SU-DHL-6 (cell line): ENCODE measurements around the gene KYNU.

Experiments
- H2AFZ ChIP-seq: fragments of 200-600 bp; sonication (generic); 2 replicates; pipeline ENCODE4 v1.6.1; 2014; ENCODE audit warnings: low read depth, mild to moderate bottlenecking, moderate library complexity, mixed read lengths, antibody characterized with exemption, low read length; ENCODE audit not compliant: severe bottlenecking
- H3F3A ChIP-seq: fragments of 200-600 bp; shearing (Covaris generic); 2 replicates; pipeline ENCODE4 v1.6.0; 2016; ENCODE audit warnings: antibody characterized with exemption, mild to moderate bottlenecking; ENCODE audit not compliant: insufficient read depth
- H3K27ac ChIP-seq: fragments of 200-600 bp; sonication (generic); 2 replicates; pipeline ENCODE4 v1.5.1; 2016; ENCODE audit warnings: low read depth, mild to moderate bottlenecking, low read length, moderate library complexity, mixed read lengths
- H3K27me3 ChIP-seq: fragments of 200-600 bp; sonication (generic), shearing (Covaris generic); 2 replicates; pipeline ENCODE4 v1.6.0; 2014; ENCODE audit warnings: mild to moderate bottlenecking, low read length
- H3K36me3 ChIP-seq: fragments of 200-600 bp; sonication (generic); 2 replicates; pipeline ENCODE4 v1.6.1; 2014; ENCODE audit warnings: mild to moderate bottlenecking, low read length, mixed read lengths
- H3K4me2 ChIP-seq: fragments of 300-600, 200-600 bp; shearing (Covaris generic), sonication (generic); 2 replicates; pipeline ENCODE4 v1.6.0; 2014; ENCODE audit warnings: low read length, low read depth, mild to moderate bottlenecking; ENCODE audit not compliant: poor library complexity, severe bottlenecking
- H3K4me3 ChIP-seq: fragments of 200-600 bp; sonication (generic); 2 replicates; pipeline ENCODE4 v1.5.1; 2014; ENCODE audit warnings: antibody characterized with exemption, low read length, mild to moderate bottlenecking, mixed read lengths; ENCODE audit not compliant: insufficient read depth, poor library complexity, severe bottlenecking
- H3K79me2 ChIP-seq: fragments of 200-600 bp; sonication (generic); 2 replicates; pipeline ENCODE4 v1.6.1; 2014; ENCODE audit warnings: mild to moderate bottlenecking, low read length, moderate library complexity; ENCODE audit not compliant: insufficient read depth
- H3K9ac ChIP-seq: fragments of 200-600 bp; sonication (generic); 2 replicates; pipeline ENCODE4 v1.7.0; 2014; ENCODE audit warnings: mild to moderate bottlenecking, low read length
- H3K9me2 ChIP-seq: fragments of 200-600 bp; sonication (generic); replicated peaks from 2 replicates; pipeline ENCODE4 v1.6.1; 2014; ENCODE audit warnings: low read length; ENCODE audit not compliant: insufficient read depth
- H3K9me3 ChIP-seq: fragments of 200-600 bp; sonication (generic); 2 replicates; pipeline ENCODE4 v1.6.1; 2014; ENCODE audit warnings: low read length, mixed read lengths; ENCODE audit not compliant: insufficient read depth
- H4K20me1 ChIP-seq: fragments of 200-600 bp; sonication (generic); 2 replicates; pipeline ENCODE4 v1.6.1; 2014; ENCODE audit warnings: low read depth, mild to moderate bottlenecking, antibody characterized with exemption, low read length, moderate library complexity, mixed read lengths
- CTCF ChIP-seq: fragments of 200-600 bp; sonication (generic); IDR thresholded peaks from one replicate; pipeline ENCODE4 v1.5.1; 2017; ENCODE audit warnings: antibody characterized with exemption, mild to moderate bottlenecking, low read length, moderate library complexity; ENCODE audit not compliant: insufficient read depth, poor library complexity, severe bottlenecking
- EZH2phosphoT487 ChIP-seq: fragments of 200-600 bp; sonication (generic), shearing (Covaris generic); conservative IDR thresholded peaks from 2 replicates; pipeline ENCODE4 v1.6.1; 2018; ENCODE audit warnings: mild to moderate bottlenecking, antibody characterized with exemption, low read length, moderate library complexity, mixed read lengths

Gene KYNU

GRCh38 chr2:142936629-142937028 is 59.2 kb downstream of the KYNU start:
- H3K9me2 ChIP-seq = no peaks in the 10 kb centered on the region
- H3K27me3 ChIP-seq = no peaks in the 10 kb centered on the region
- H3K4me2 ChIP-seq = no peak overlapping the region
- TF ChIP-seq CTCF (no peak), EZH2phosphoT487 (no peak)
- H3K27ac ChIP-seq = no peak overlapping the region
- no peaks in the 10 kb centered on the region for H3F3A ChIP-seq
- no peak overlapping the region for H2AFZ ChIP-seq
- no peak overlapping the region for H3K4me3 ChIP-seq
- no peaks in the 10 kb centered on the region for H4K20me1 ChIP-seq
- no peak overlapping the region for H3K9ac ChIP-seq
- H3K9me3 ChIP-seq = no peaks in the 10 kb centered on the region
- no peaks in the 10 kb centered on the region for H3K79me2 ChIP-seq
- no peaks in the 10 kb centered on the region for H3K36me3 ChIP-seq

GRCh38 chr2:142937347-142937746 is 59.9 kb downstream of the KYNU start:
- no peak for TF ChIP-seq CTCF
- no peak for TF ChIP-seq EZH2phosphoT487
- H3K9ac ChIP-seq = no peak overlapping the region
- no peaks in the 10 kb centered on the region for H3K36me3 ChIP-seq
- H2AFZ ChIP-seq = no peak overlapping the region
- H3K4me2 ChIP-seq = no peak overlapping the region
- H4K20me1 ChIP-seq = no peaks in the 10 kb centered on the region
- no peaks in the 10 kb centered on the region for H3K9me2 ChIP-seq
- H3K27ac ChIP-seq = no peak overlapping the region
- no peaks in the 10 kb centered on the region for H3K79me2 ChIP-seq
- no peaks in the 10 kb centered on the region for H3F3A ChIP-seq
- H3K9me3 ChIP-seq = no peaks in the 10 kb centered on the region
- no peak overlapping the region for H3K4me3 ChIP-seq
- H3K27me3 ChIP-seq = no peaks in the 10 kb centered on the region

GRCh38 chr2:142938240-142938639 is 60.8 kb downstream of the KYNU start:
- Histone ChIP-seq H2AFZ (no peak overlapping the region), H3K27ac (no peak overlapping the region), H3K4me2 (no peak overlapping the region), H3K36me3 (no peaks in the 10 kb centered on the region), H3K9me2 (no peaks in the 10 kb centered on the region), H3K9ac (no peak overlapping the region), H3F3A (no peaks in the 10 kb centered on the region), H3K4me3 (no peak overlapping the region), H3K79me2 (no peaks in the 10 kb centered on the region), H3K27me3 (no peaks in the 10 kb centered on the region), H3K9me3 (no peaks in the 10 kb centered on the region), H4K20me1 (no peaks in the 10 kb centered on the region)
- no peak for TF ChIP-seq EZH2phosphoT487
- no peak for TF ChIP-seq CTCF
